A172 (cell line): ENCODE measurements around the gene SNAP47. TPM values are rescaled to one million over a fixed set of nuclear protein-coding genes. Genes with fewer than 3 reads are reported as not detected.

Experiments
- DNase-seq: peaks from one replicate; pipeline ENCODE4 v3.0.0-alpha.2; 2015; ENCODE audit warnings: low spot score
- total RNA-seq: library from RNA; depleted of rRNA; stranded (reverse); fragments of >200 nt; shearing (Covaris generic); gene quantifications from 2 replicates; pipeline ENCODE4 v1.2.3, GENCODE V29; 2014; rRNA removed

Gene SNAP47
- total RNA-seq, 1 experiment from 2014 or later = 89.0 TPM

GRCh38 chr1:227797625-227798024 lies 62.4 kb downstream of the SNAP47 start:
- no peak for DNase-seq

DNA sequence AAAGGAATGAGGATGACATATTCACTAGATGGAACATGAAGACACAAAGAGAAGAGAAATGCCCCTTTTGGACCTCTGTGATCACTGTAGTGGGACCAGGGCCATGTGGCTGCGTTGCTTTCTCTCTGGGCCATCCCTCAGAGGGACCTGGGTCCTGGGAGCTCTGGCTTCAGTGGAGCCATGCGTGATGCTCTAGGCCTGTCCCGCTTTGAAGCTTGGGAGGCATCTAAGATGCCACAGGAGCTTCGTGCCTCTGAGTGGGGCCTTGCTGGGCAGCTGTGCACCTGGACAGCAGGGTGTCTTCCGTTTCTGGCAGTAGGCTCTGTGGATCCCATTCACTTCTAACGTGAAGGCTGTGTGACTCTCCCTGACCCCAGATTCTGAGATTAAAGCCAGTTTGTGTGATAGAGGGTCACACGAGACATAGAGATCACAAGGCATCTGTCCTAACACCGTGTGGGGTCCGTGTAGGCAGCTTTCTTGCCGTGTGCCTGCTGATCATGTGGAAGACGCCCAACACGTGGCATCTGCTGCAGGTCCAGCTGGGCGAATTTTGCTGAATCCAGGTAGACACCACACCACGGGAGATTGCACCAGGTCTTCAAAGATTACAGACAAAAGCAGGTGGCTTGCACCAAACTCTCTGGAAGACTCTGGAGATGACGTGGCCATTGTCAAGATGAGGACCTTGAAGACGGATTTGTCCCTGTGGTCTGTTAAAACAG lies 63.0 kb downstream of the SNAP47 start:
- no peak for DNase-seq

GRCh38 chr1:227799756-227800155 lies 64.5 kb downstream of the SNAP47 start:
- DNase-seq = no peak

DNA sequence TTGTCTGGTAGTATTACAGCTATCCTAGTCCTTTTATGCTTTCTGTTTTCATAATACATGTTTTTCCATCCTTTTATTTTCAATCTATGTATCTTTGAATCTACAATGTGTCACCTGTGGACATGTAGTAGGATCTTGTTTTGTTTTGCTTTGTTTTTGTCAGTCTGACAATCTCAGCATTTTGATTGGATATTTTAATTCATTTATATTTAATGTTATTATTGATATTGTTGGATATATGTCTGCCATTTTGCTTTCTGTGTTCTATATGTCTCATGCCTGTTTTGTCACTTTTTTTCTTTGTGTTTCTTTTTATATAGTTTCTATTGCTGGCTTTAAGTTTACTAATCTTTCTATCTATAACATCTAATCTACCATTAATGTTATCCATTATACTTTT lies 68.7 kb downstream of the SNAP47 start:
- DNase-seq = no peak

DNA sequence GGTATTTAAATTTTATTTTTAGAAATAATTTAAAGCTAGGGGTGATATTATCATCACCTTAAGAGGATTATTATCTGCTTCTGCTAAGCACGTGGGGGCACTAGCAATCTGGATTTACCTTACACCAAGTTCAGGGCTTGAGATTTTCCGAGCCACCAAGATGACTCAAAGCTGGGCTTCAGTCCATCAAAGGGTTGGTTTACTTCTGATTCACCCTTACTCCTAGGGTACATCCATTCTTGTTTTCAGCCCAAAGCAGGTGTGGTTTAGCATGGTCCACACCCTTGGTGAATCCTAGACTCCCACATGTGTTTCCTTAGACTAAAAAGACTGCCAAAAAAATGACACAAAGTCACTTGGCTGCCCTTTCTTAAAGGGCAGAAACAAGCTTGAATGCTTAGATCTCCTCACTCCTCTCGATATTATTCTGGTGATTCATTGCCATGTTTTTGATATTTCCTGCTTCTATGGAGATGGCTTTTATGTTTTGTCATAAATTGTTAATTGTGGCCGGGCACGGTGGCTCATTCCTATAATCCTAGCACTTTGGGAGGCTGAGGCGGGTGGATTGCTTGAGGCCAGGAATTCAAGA lies 70.5 kb downstream of the SNAP47 start:
- peak; percentile 100 for DNase-seq

GRCh38 chr1:227808566-227808965 lies 73.3 kb downstream of the SNAP47 start:
- DNase-seq = peak; percentile 72

GRCh38 chr1:227809026-227809425 lies 73.8 kb downstream of the SNAP47 start:
- DNase-seq = no peak

GRCh38 chr1:227813962-227814361 lies 78.7 kb downstream of the SNAP47 start:
- no peak for DNase-seq

- no peak for DNase-seq
Measured at GRCh38 chr1:227815468-227816409, 80.5 kb downstream of the SNAP47 start, which contains the start of gene PRSS38. TSS of gene PRSS38 (plus strand) at chr1:227815675. CDS start at chr1:227815717, 42 bp downstream.

DNA sequence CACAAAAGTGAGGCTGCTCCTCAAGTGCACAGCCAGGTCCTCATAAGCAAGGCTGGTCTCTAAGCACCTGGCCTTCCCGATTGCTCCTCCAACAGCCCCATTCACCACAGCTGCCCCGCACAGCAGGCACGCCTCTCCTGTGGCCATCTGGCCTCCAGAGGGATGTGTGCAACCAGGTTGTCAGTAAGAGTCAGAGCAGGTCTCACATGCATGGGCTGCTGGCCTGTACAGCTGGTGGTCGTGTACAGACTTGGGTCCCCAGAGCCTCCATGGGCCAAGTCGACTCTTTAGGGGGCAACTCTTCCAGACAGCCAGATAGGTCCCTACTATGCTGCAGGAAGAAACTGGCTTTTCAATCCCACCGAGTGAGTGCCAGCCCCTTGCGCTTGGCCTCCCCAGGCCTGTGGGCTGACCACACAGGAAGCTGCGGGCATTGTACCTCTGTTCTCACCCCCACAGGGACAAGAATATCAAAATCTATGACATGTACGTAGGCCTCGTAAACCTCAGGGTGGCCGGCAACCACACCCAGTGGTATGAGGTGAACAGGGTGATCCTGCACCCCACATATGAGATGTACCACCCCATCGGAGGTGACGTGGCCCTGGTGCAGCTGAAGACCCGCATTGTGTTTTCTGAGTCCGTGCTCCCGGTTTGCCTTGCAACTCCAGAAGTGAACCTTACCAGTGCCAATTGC lies 81.7 kb downstream of the SNAP47 start:
- no peak for DNase-seq

DNA sequence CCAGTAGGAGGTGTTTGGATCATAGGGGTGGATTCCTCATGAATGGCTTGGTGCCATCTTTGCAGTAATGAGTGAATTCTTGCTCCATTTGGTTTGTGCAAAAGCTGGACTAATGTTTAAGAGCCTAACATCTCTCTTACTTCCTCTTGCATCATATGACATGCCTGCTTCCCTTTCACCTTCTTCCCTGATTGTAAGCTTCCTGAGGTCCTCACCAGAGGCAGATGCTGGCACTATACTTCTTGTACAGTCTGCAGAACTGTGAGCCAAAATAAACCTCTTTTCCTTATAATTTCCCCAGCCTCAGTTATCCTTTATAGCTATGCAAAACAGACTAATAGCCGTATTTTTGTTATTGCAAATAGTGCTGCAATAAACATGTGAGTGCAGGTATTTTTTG lies 88.3 kb downstream of the SNAP47 start:
- no peak for DNase-seq

GRCh38 chr1:227824204-227824603 lies 89.0 kb downstream of the SNAP47 start:
- no peak for DNase-seq

- DNase-seq = no peak
Measured at GRCh38 chr1:227828786-227829185, 93.6 kb downstream of the SNAP47 start.

Other genes starting within 250 kb of the SNAP47 start
- 10.4 and 12.4 TPM in 2 replicates for gene ZNF678, start 171.9 kb upstream of the SNAP47 start, total RNA-seq
- gene JMJD4, start 133 bp upstream of the SNAP47 start, total RNA-seq = 42.8 and 49.1 TPM in 2 replicates
- not detected in 2 replicates for gene PRSS38, start 80.2 kb downstream of the SNAP47 start, total RNA-seq
- 23.7 and 25.8 TPM in 2 replicates for gene WNT9A, start 212.5 kb downstream of the SNAP47 start, total RNA-seq